BLaER1 (cell line): ENCODE data around the gene THNSL1.

Experiments used
- H3K27ac ChIP-seq: shearing (Covaris generic); formaldehyde crosslinking; 2 replicates; pipeline ENCODE4 v1.8.1; 2022
- H3K27me3 ChIP-seq: shearing (Covaris generic); formaldehyde crosslinking; 2 replicates; pipeline ENCODE4 v1.8.1; 2022
- H3K36me3 ChIP-seq: shearing (Covaris generic); formaldehyde crosslinking; 2 replicates; pipeline ENCODE4 v1.8.1; 2022
- H3K4me1 ChIP-seq: shearing (Covaris generic); formaldehyde crosslinking; 2 replicates; pipeline ENCODE4 v1.8.1; 2022
- H3K4me2 ChIP-seq: shearing (Covaris generic); formaldehyde crosslinking; 2 replicates; pipeline ENCODE4 v1.8.1; 2022
- H3K4me3 ChIP-seq: shearing (Covaris generic); formaldehyde crosslinking; 2 replicates; pipeline ENCODE4 v1.8.1; 2022
- H3K9ac ChIP-seq: shearing (Covaris generic); formaldehyde crosslinking; 2 replicates; pipeline ENCODE4 v1.8.1; 2022
- H3K9me3 ChIP-seq: shearing (Covaris generic); formaldehyde crosslinking; 2 replicates; pipeline ENCODE4 v1.8.1; 2022
- H4K20me1 ChIP-seq: shearing (Covaris generic); formaldehyde crosslinking; 2 replicates; pipeline ENCODE4 v1.8.1; 2022
- Cebpa-rat ChIP-seq: shearing (Covaris generic); IDR thresholded peaks from 2 replicates; pipeline ENCODE4 v1.8.1; 2022

THNSL1 gene

GRCh38 chr10:24982319-24983112, 33.9 kb upstream of the THNSL1 start:
- H3K4me1 ChIP-seq: no peaks in the 10 kb centered on the region
- no peak for TF ChIP-seq Cebpa-rat
- H3K4me2 ChIP-seq: no peak overlapping the region
- H3K4me3 ChIP-seq: no peak overlapping the region
- H3K36me3 ChIP-seq: no peaks in the 10 kb centered on the region
- H3K27ac ChIP-seq: no peak overlapping the region
- no peaks in the 10 kb centered on the region for H3K9me3 ChIP-seq
- no peak overlapping the region for H3K9ac ChIP-seq
- no peaks in the 10 kb centered on the region for H4K20me1 ChIP-seq
- H3K27me3 ChIP-seq: no peaks in the 10 kb centered on the region

GRCh38 chr10:24983130-24983529, 33.3 kb upstream of the THNSL1 start:
- Histone ChIP-seq H3K9me3 (no peaks in the 10 kb centered on the region), H3K36me3 (no peaks in the 10 kb centered on the region), H3K4me2 (no peak overlapping the region), H3K9ac (no peak overlapping the region), H3K4me3 (no peak overlapping the region), H3K27me3 (no peaks in the 10 kb centered on the region), H4K20me1 (no peaks in the 10 kb centered on the region), H3K27ac (no peak overlapping the region), H3K4me1 (no peaks in the 10 kb centered on the region)
- TF ChIP-seq Cebpa-rat: no peak

DNA sequence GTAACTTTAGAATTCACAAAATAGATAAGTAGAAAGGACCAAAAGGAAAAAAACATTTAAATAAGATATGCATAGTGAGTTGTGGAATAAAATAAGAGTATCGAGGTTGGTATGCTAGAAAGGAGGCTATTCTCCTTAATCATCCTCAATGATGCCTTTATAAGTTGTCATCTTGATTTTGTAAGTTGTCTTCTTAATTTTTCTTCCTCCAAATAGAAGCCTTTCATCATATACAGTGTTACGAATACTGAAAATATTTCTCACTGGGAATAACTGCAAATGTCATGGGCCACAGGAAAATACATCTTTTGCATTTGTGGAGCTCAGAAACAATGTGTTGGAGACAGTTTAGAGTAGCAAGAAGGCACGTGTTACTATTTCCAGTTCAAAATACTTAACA, 32.5 kb upstream of the THNSL1 start:
- Histone ChIP-seq H3K4me2 (no peak overlapping the region), H3K4me1 (no peaks in the 10 kb centered on the region), H3K36me3 (no peaks in the 10 kb centered on the region), H3K9me3 (no peaks in the 10 kb centered on the region), H3K4me3 (no peak overlapping the region), H4K20me1 (no peaks in the 10 kb centered on the region), H3K9ac (no peak overlapping the region), H3K27me3 (no peaks in the 10 kb centered on the region), H3K27ac (no peak overlapping the region)
- no peak for TF ChIP-seq Cebpa-rat

GRCh38 chr10:24984906-24985305, 31.5 kb upstream of the THNSL1 start:
- no peak for TF ChIP-seq Cebpa-rat
- H3K9ac ChIP-seq: no peak overlapping the region
- no peaks in the 10 kb centered on the region for H3K9me3 ChIP-seq
- no peaks in the 10 kb centered on the region for H3K36me3 ChIP-seq
- no peak overlapping the region for H3K27ac ChIP-seq
- no peak overlapping the region for H3K4me3 ChIP-seq
- no peaks in the 10 kb centered on the region for H4K20me1 ChIP-seq
- no peaks in the 10 kb centered on the region for H3K4me1 ChIP-seq
- no peaks in the 10 kb centered on the region for H3K27me3 ChIP-seq
- H3K4me2 ChIP-seq: no peak overlapping the region

- Histone ChIP-seq H3K36me3 (no peaks in the 10 kb centered on the region), H3K27me3 (no peaks in the 10 kb centered on the region), H4K20me1 (no peaks in the 10 kb centered on the region), H3K4me1 (no peaks in the 10 kb centered on the region), H3K4me2 (no peak overlapping the region), H3K4me3 (no peak overlapping the region), H3K27ac (no peak overlapping the region), H3K9me3 (no peaks in the 10 kb centered on the region), H3K9ac (no peak overlapping the region)
- no peak for TF ChIP-seq Cebpa-rat
Observed at GRCh38 chr10:24988831-24989640, 27.4 kb upstream of the THNSL1 start.

- Histone ChIP-seq H3K27ac (no peak overlapping the region), H3K36me3 (no peaks in the 10 kb centered on the region), H3K4me1 (no peaks in the 10 kb centered on the region), H4K20me1 (no peaks in the 10 kb centered on the region), H3K4me3 (no peak overlapping the region), H3K4me2 (no peak overlapping the region), H3K27me3 (no peaks in the 10 kb centered on the region), H3K9ac (no peak overlapping the region), H3K9me3 (no peaks in the 10 kb centered on the region)
- no peak for TF ChIP-seq Cebpa-rat
Observed at GRCh38 chr10:24989867-24990266, 26.5 kb upstream of the THNSL1 start.

DNA sequence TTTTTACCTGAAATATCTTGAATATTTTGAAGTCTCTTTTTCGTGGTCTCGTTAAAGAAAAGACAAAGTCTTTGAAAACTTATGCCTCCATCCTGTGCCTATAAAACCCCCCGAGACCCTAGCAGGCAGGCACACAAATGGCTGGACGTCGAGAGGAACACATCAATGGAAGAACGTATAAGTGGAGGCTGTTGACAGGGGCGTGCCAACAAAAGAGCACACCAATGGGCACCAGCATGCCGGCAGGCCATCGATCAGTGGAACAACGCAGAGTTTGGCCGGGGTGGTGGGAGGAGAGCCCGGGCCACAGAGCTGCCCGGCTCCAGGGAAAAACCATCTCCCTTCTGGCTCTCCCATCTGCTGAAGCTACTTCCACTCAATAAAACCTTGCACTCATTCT, 25.1 kb upstream of the THNSL1 start:
- Histone ChIP-seq H4K20me1 (no peaks in the 10 kb centered on the region), H3K27me3 (no peaks in the 10 kb centered on the region), H3K4me1 (no peaks in the 10 kb centered on the region), H3K4me2 (no peak overlapping the region), H3K36me3 (no peaks in the 10 kb centered on the region), H3K9me3 (no peaks in the 10 kb centered on the region), H3K9ac (no peak overlapping the region), H3K27ac (no peak overlapping the region), H3K4me3 (no peak overlapping the region)
- TF ChIP-seq Cebpa-rat: no peak

DNA sequence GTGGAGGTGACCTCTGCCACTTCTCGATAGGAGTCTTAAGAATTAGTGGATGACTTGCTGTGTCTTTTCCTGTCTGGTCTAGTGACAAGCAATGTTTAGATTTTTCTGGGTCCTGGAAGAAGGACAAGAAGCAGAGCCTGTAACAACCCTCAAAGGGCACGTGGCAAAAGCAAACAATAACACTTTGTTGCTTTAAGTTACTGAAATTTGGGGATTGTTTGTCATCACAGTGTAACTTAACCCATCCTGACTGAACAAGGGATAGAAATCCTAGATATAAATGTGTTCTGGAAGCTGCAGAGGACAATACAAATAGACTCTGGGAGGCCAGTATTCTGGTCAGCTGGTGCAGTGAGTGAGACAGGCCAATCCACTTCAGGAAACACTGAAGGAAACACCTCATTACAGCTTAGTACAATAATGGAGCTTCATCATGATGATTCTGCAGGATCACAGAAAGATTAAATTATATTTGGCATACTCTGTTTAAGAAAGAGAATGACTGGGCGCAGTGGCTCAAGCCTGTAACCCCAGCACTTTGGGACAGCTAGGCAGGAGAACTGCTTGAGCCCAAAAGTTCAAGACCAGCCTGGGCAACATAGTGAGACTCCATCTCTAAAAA, 23.8 kb upstream of the THNSL1 start:
- no peak overlapping the region for H3K9ac ChIP-seq
- no peak for TF ChIP-seq Cebpa-rat

GRCh38 chr10:24993237-24993958, 23.0 kb upstream of the THNSL1 start:
- Histone ChIP-seq H4K20me1 (no peaks in the 10 kb centered on the region), H3K4me1 (no peaks in the 10 kb centered on the region), H3K9me3 (no peaks in the 10 kb centered on the region), H3K9ac (no peak overlapping the region), H3K27ac (no peak overlapping the region), H3K36me3 (no peaks in the 10 kb centered on the region), H3K4me3 (no peak overlapping the region), H3K4me2 (no peak overlapping the region), H3K27me3 (no peaks in the 10 kb centered on the region)
- no peak for TF ChIP-seq Cebpa-rat

More for the DNA sequence above, 23.8 kb upstream of the THNSL1 start:
- Histone ChIP-seq H4K20me1 (no peaks in the 10 kb centered on the region), H3K27ac (no peak overlapping the region), H3K4me2 (no peak overlapping the region), H3K9me3 (no peaks in the 10 kb centered on the region), H3K4me3 (no peak overlapping the region), H3K36me3 (no peaks in the 10 kb centered on the region), H3K4me1 (no peaks in the 10 kb centered on the region), H3K27me3 (no peaks in the 10 kb centered on the region)

DNA sequence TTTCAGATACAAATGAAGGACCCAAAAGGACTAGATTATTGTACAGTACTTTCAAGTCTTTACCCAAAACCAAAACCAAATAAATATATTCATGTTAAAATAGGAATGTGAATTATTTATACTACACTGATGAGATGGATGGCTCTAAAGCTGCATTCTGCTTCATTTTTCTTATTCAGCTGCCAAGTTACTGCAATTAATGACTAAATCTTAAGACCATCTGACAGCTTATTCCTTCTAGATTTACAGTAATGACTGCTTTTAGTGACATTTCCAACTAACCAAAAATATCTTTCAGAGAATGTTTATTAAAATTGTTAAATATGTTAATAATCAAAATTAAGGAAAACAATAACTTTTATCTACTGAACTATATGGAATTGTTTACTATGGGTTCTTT, 21.3 kb upstream of the THNSL1 start:
- Histone ChIP-seq H3K4me2 (no peak overlapping the region), H4K20me1 (no peaks in the 10 kb centered on the region), H3K9me3 (no peaks in the 10 kb centered on the region)

More for the DNA sequence above, 21.3 kb upstream of the THNSL1 start:
- Histone ChIP-seq H3K27ac (no peak overlapping the region), H3K4me3 (no peak overlapping the region), H3K4me1 (no peaks in the 10 kb centered on the region), H3K9ac (no peak overlapping the region), H3K27me3 (no peaks in the 10 kb centered on the region), H3K36me3 (no peaks in the 10 kb centered on the region)
- TF ChIP-seq Cebpa-rat: no peak
